ENCODE data around the gene EMC9. TPM values are rescaled to one million over a fixed set of nuclear protein-coding genes. Genes with fewer than 3 reads are reported as not detected.

Gene EMC9
- total RNA-seq, 1 experiment from 2014 or later = 42.0 TPM

GRCh38 chr14:24138396-24139271 is 2.8 kb downstream of the EMC9 start:
- BruUV-seq (replicated peaks) = TSS peak; percentile 34

More at GRCh38 chr14:24138396-24139271, 2.8 kb downstream of the EMC9 start:
- Histone ChIP-seq H3K9me2 (ENCODE audit: insufficient read depth) (no peaks in the 10 kb centered on the region), H3K27me3 (ENCODE audit: insufficient read depth, low read length) (no peaks in the 10 kb centered on the region), H3K9ac (ENCODE audit: low read length) (no peak overlapping the region), H3K4me1 (ENCODE audit: control insufficient read depth in 1 of 2, insufficient read depth in 2 of 2, low read length in 2 of 2) (peaks cover 26 to 48% of the 10 kb centered on the region in 2 experiments), H4K20me1 (ENCODE audit: insufficient read depth) (no peaks in the 10 kb centered on the region), H3K36me3 (ENCODE audit: control insufficient read depth in 1 of 2, insufficient read depth in 2 of 2, low read length in 2 of 2) (peaks cover 16 to 21% of the 10 kb centered on the region in 2 experiments), H3K4me2 (ENCODE audit: low read length) (no peak overlapping the region), H3K27ac (ENCODE audit: low read depth, low read length) (peak overlapping the region; percentile 96; the same call in 1 of the 2 replicates), H3K79me2 (ENCODE audit: insufficient read depth, low read length) (peaks cover 41% of the 10 kb centered on the region), H2AFZ (ENCODE audit: low read depth, low read length, poor library complexity, severe bottlenecking) (no peak overlapping the region), H3K4me3 (replicated peaks in 1 of 2; ENCODE audit: low read depth in 1 of 2, low read length in 2 of 2) (no peak overlapping the region), H3K9me3 (ENCODE audit: control insufficient read depth in 1 of 2, insufficient read depth in 1 of 2, low read depth in 1 of 2, low read length in 2 of 2) (no peaks in the 10 kb centered on the region)
- intact Hi-C loops (cut with micrococcal nuclease) = no loop called here
- POLR2A ChIA-PET = interaction anchor here (1.3 to 2.9 kb wide), 4 partner anchors 8 to 30 kb away, joined by 4 to 36 read pairs (median 6); partner anchors contain the start of genes DCAF11, IRF9, NRL and PSME2
- TF ChIP-seq ELF1 (IDR thresholded peaks at IDR 0.05; ENCODE audit: borderline replicate concordance, low read depth) (no peak), ZNF274 (IDR thresholded peaks at IDR 0.05; ENCODE audit: low read depth, low read length) (no peak), CTCF (IDR thresholded peaks at IDR 0.05 in 2 of 3, conservative IDR thresholded peaks at IDR 0.05 in 1 of 3; ENCODE audit: borderline replicate concordance in 1 of 3, insufficient read depth in 1 of 3, low read depth in 2 of 3, low read length in 2 of 3) (no peak), TCF7L2 (IDR thresholded peaks at IDR 0.05; ENCODE audit: borderline replicate concordance, extremely low read depth, insufficient read depth, insufficient read length) (no peak), POLR2A (IDR thresholded peaks at IDR 0.05; ENCODE audit: borderline replicate concordance, extremely low read depth, insufficient read depth, insufficient read length) (no peak), SIN3A (IDR thresholded peaks at IDR 0.05; ENCODE audit: low read depth) (no peak), RAD21 (IDR thresholded peaks at IDR 0.05; ENCODE audit: low read depth) (no peak), ZFX (IDR thresholded peaks at IDR 0.05) (no peak), EGR1 (IDR thresholded peaks at IDR 0.05; ENCODE audit: low read depth) (no peak), YY1 (IDR thresholded peaks at IDR 0.05; ENCODE audit: extremely low read depth, insufficient replicate concordance, low read depth, low read length) (no peak), SRF (IDR thresholded peaks at IDR 0.05; ENCODE audit: low read depth) (no peak), FOSL1 (IDR thresholded peaks at IDR 0.05; ENCODE audit: low read depth) (no peak), ATF3 (IDR thresholded peaks at IDR 0.05) (no peak), EZH2 (IDR thresholded peaks at IDR 0.05) (no peak), CEBPB (IDR thresholded peaks at IDR 0.05; ENCODE audit: low read depth) (no peak), JUND (IDR thresholded peaks at IDR 0.05) (no peak), CBX3 (IDR thresholded peaks at IDR 0.05; ENCODE audit: low read depth) (no peak)
- RAD21 ChIA-PET (ENCODE audit: low non-redundant PET in 1 of 2, low total read pairs in 2 of 2, uncharacterized antibody in 2 of 2, unreplicated experiment in 2 of 2) = interaction anchor here in 1 of 2 experiments (0.5 kb wide), 1 partner anchor 23 kb away, joined by 4 read pairs; no protein-coding TSS in a partner anchor
- CTCF ChIA-PET = interaction anchor here (0.6 to 2.0 kb wide), 2 partner anchors 30 to 80 kb away, joined by 3 to 7 read pairs; no protein-coding TSS in a partner anchor
- DNase-seq (ENCODE audit: low read depth, low spot score) (no peak), ATAC-seq (no peak)
